HuH-7.5 (cell line): Measurements from ENCODE around the gene DDX17.
A peak's percentile ranks its signal among the peaks of the same experiment; 100 is the strongest.

Experiments
- DNase-seq: peaks from one replicate; pipeline ENCODE4 v3.0.0; 2011; ENCODE audit warnings: low spot score

The DDX17 gene

DNA sequence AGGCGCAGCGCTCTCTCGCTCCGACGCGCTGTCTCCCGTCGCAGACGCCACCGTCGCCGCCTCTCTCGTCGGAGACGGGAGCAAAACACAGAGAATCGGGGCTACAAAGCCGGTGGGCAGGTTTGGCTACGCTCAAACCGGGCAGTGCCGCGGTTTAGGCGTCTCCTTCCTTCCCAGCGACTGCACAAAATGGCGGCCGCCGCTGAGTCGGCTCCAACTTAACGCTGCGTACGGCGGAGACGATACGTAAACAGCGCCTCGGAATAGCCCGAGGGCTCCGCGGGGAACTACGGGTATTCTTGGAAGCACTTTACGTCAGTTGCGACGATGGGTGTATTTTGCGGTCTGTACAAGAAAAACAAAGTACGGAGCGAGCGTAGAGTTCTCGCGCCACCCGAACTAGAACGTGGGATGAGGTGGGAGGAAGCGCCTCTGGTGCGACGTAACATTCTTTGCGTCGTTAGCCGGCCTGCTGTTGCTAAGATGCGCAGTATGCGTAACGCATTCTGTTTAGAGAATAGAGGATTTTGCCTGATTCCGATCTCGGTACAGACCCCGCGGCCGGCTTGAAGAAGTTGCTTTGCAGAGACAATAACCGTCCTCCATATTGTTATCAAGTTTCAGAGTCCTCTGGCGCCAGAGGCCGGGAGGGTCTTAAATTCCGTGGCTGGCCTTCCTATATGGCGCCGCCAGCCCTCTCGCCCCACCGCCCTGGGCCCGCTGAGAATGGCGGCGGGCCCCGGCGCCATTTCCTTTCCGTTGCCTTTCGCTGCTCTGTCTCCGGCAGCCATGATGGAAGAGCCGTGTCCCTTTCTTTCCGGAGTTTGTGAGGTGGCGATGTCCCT, at the start of gene DDX17:
Gene DDX17 (minus strand): TSS at position 194 of the 845 bp plus-strand sequence.
- DNase-seq, result peak; percentile 88

DNA sequence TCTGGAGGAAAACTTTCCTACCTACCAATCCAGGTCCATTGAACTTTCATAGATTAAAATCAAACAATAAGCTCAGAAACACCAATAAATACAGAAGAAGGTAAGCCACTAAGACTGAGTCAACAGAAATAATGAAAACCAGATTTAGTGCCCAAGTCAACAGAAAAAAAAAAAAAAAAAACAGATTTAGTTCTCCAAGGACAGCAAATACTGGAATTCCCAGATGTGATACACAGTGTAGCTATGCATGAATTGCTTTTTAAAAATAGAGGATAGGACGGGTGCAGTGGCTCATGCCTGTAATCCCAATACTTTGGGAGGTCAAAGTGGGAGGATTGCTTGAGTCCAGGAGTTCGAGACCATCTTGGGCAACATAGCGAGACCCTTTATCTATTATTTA, 48.2 kb upstream of the DDX17 start:
- no peak for DNase-seq

DNA sequence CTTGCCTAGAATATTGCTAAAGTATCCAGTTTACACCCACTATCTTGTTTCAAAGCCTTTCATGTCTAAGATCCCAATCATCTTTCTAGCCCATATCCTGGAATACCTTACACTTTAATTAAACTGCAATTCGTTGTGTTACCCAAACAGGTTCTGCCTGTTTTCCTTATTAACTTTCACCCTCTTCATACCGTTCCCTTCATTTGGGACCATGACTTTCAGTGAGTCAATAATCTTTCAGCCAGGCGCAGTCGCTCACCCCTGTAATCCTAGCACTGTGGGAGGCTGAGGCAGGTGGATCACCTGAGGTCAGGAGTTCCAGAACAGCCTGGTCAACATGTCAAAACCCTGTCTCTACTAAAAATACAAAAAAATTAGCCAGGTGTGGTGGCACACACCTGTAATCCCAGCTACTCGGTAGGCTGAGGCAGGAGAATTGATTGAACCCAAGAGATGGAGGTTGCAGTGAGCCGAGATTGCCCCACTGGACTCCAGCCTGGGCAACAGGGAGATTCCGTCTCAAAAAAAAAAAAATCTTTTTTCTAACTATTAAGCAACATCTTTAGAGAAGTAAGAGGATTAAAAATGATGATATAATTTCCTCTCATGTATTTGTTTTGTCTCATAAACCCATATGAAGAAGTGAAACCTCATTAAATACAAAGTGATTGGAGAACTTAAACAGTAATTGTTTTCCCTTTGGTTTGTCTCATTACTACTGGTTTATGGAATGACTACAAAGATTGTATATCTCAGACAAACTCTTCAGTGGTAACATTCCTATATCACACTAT, 43.2 kb upstream of the DDX17 start:
- no peak for DNase-seq

DNA sequence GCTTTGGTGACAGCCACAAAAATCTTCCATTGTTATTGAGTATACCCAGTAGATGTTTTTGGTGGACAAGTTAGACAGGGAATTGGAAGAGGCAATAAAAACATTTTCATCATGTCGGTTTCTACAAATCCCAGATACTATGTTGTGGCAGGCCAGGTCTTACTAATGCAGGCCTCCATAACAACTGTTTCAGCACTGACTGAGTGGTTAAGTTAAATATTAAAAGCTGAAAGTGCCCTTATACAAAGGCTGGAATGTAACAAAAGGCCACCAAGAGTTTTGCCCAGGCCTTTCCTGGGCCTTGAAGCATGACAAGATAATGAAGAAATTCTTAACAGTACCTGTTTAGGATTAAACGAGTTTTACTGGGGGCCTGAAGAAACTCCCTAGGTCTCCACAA, 34.6 kb upstream of the DDX17 start:
- DNase-seq, result no peak

DNA sequence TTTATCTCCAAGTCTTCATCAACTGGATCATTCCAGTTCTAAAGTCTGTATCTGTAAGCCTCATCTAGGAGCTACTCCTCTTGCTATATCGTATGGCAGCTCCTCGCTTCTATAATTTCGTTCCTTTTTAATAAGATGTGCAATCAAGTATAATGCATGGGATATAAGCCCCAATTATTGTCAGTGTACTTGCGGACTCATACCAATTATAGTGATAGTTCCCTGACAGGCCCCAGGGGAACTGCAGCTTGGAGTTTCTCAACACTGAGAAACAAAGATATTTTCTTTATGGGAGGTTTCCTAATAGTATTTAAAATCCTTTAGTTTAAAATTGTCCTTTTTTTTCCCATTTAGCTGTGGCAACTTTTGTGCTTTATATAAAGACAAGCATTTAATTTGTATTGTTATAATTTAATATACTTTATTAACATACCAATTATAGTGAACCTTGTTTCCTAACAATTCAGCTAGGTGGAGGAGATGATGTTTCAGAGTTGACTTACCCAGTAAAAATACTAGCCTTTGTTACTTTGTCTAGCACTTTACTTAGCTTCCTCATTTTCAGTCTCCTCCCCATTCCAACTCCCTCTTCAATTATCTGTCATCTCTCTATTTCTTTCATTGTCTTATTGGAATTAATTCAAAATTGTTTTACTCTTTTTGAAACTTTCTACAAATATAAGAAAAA, 25.3 kb upstream of the DDX17 start:
- DNase-seq, result no peak

DNA sequence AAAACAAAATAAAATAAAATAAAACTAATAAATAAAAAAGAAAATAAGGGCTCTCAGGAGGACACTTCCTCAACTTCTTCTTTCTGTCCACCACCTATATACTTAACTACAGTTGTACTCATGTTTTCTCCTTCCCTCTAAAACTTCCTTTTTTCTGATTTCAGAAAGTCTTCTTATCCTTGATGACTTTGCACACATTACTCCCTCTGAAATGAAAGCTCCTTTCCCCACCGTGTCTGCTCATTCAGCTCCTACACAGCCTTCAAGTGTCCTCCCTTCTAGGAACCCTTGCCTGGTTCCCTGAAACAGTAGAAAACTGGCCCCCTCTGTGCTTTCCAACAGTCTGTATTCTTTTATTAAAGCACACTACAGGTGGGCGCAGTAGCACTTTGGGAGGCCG, 18.3 kb upstream of the DDX17 start:
- no peak for DNase-seq

DNA sequence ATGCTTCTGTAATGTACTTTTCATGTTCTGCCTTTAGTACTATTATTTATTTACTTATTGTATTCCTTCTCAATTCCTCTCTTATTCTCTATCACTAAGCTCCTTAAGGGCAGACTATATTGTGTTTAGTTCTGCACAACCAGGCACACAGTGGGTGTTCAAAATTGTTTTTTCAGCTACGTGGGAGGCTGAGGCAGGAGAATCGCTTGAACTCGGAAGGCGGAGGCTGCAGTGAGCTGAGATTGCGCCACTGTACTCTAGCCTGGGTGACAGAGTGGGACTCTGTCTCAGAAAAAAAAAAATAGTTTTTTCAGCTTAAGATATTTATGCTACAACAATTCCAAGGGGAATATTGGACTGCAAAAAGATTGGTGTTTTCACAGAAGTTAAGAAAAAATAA, 17.4 kb upstream of the DDX17 start:
- DNase-seq, result no peak

DNA sequence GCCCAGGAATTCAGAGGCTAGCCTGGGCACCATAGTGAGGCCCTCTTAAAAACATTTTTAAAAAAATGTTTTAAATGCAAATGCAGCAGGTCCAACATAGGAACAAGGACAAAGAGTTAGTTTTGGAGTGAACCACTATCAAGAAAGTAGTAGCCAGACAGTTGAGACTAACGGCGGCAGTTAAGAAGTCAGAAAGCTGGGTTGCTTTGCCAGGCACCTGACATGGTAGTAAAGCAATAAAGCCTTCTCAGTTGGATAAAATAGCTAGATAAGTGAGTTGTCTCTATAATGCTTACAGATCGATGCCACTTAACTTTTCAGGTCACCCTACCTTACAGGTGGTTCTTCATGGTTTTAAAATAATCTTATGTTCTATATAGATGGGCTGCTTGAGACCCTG, 16.9 kb upstream of the DDX17 start:
- DNase-seq, result no peak

DNA sequence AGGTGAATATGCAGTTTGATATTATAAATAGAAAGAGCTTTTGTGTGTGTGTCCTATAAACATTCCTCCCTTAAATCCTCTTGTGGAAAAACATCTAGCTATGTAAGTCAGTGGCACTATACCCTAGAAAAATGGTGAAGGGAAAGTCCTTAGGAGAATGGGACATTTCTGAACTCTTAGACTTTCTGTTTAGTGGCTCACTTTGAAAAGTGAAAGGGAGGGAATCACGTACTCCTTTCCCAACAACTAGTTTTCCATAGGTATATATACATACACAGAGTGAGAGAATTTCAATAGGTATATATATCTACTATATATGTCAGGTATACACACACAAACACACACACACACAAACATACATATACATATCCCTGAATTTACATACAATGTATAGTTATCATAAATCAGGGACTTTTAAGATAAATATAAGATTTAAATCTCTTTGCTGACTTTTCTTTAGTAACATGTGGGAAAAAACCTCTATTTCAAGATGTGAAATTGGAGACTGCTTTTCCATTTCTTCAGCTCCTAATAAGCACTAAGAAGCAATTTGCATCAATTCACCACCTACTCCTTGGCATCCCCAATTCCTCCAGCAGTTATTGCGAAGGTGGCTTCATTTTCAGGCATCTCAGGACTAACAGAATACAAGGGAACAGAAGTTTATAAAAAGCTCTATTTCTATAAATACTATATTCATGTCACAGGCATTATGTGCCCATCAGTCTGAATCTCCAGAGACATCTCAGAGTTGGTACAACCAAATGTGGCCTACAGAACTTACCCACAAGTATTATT, 13.5 kb upstream of the DDX17 start:
- DNase-seq, result no peak

DNA sequence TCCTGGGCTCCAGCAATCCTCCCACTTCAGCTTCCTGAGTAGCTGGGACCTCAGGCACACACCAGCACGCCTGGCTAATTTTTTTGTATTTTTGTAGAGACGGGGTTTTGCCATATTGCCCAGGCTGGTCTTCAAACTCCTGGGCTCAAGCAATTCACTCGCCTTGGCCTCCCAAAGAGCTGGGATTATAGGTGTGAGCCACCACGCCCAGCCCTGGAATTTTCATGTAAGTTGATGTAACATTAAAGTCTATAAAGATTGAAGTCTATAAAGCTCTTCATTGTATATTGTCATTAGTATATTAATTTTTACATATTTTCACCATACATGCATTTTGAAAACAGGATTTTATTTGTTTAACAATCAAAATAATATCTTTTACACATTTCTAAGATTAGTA, 12.5 kb upstream of the DDX17 start:
- DNase-seq, result no peak

DNA sequence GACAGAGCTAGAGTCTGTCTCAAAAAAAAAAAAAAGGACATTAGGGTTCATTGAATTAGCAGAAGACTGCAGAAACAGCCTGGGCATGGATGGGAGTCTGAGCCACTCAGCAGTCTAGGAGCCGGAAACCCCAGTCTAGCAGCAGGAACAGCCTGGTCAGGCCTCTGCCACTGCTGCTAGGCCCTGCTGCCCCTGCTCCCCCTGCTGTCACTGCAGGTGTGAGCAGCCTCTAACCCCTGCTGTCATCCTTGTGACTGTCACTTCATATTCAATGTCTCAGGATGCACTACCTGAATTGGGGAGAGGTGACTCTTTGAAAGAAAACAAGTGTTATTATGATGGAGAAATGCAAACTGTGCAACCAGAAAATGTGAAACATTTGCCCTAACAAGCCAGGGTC, 7.0 kb upstream of the DDX17 start:
- peak; percentile 38 for DNase-seq

DNA sequence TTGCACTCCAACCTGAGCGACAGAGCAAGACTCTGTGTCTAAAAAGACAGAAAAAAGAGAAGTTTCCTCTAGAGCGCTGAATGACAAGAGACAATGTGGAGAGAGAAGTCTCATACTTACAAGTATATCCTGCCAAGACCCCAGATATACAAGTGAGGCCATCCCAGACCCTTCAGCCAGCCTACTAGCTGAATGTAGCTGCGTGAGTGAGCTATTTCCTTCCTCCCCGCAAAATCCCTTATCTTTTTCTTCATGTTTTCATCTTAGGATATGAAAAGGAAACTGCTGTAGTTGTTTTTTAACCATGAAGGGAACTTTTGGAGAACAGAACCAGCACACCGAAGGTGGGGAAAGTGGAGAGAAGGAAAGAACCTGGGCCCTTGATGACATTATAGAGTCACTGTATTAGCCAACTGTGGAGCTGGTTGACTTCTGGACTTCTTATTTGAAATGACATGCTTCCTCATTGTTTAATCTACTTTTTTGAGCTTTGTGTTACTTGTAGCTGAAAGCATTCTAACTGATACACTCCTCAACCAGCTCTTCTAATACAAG, 4.4 kb upstream of the DDX17 start:
- no peak for DNase-seq

DNA sequence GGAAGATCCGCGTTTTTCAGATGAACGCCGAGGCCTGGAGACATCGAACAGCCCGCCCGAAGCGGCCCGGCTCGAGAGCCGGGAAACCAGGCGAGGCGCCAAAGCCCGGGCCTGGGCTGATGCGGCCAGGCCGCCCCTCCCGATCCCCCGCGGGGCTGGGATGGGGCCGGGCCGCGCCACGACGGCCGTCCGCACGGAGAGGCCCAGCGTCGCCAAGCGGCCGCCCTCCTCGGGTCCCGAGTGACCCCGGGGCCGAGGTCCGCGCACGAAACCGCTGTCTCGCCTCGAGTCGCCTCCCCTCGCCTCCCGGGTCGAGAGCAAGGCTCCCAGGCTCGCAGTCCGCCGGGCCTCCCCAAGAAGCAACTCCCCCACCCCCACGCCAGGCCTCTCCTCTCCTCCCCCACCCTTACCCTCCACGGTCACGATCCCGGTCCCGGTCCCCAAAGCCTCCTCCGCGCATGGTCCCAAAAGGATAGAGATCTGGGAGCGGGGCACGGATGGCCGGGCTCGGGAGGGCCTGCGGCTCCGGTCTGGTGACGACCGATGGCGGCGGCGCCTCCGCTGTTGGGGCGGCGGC, 482 bp downstream of the DDX17 start:
- DNase-seq, result peak; percentile 46

DNA sequence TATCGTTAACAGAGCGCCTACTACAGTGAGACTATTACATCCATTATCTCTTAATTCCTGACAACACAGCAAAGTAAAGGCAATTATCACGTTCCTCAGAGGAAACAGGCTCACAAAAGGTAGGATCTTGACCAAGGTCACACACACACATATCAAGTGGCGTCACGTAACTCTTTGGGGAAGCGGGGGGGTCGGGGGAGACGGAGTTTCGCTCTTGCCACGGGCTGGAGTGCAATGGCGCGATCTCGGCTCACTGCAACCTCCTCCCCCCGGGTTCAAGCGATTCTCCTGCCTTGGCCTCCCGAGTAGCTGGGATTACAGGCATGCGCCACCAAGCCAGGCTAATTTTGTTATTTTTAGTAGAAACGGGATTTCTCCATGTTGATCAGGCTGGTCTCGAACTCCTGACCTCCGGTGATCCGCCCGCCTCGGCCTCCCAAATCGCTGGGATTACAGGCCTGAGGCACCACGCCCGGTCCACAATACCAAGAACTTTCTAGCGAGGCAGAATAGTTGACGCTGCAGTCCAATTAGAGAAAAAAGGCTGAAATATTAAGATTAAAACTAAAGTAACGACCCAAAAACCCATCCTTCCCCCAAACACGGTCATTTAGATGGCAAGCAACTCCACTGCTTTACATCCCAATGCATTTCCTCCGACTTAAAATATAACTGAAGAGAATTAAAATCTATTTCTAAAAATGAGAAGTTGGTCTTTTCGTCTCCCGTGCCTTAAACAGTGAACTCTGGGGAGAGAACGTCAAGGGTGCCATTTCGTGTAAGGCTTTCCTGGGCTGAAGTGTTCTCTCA, 1.2 kb downstream of the DDX17 start:
- no peak for DNase-seq

DNA sequence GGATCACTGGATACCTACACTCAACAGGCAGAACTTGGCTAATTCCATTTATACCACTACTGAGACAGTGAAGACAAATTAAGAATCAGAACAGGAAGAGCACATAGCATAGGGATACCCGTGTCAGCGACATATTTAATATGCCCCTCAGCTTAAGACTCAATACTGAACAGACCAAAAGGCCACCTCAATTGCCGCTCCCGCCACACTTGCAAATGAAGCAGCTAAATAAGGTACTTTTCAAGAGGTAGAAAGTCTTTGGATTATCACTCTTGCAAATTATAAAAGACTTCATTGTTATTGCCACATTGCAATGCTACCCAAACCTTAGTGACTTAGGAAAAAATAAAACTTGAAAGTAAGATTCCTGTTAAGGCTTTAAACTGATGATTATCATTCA, 3.1 kb downstream of the DDX17 start:
- no peak for DNase-seq

DNA sequence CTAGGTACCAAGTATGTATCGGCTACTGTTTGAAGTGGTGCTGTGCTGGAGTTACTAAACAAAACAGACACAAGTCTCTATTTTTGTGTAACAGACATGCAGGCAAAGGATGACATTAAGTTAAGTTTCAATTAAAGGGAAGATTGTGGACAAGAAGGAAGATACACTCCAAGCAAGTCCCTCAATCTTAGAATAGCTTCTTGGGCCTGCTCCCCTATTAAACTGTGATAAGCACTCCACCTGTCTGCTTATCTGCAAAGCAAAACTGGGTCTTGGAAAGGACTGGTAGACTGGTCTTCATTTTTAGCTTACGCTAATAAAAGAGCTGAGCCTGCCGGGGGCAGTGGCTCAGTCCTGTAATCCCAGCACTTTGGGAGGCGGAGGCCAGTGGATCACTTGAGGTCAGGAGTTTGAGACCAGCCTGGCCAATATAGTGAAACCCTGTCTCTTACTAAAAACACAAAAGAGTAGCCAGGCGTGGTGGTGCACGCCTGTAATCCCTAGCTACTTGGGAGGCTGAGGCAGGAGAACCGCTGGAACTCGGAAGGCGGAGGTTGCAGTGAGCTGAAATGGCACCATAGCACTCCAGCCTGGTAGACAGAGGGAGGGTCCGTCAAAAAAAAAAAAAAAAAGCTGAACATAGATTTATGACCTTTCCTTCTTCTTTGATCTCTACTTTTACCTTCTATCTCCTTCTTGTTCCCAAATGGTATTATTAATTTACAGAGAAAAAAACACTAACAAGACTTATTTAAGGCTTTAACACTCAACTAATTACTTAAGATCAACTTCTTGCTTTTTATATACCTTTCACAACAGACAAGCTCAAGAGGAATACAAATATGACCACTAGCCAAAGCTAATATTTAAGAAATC, 4.1 kb downstream of the DDX17 start:
- DNase-seq, result no peak

DNA sequence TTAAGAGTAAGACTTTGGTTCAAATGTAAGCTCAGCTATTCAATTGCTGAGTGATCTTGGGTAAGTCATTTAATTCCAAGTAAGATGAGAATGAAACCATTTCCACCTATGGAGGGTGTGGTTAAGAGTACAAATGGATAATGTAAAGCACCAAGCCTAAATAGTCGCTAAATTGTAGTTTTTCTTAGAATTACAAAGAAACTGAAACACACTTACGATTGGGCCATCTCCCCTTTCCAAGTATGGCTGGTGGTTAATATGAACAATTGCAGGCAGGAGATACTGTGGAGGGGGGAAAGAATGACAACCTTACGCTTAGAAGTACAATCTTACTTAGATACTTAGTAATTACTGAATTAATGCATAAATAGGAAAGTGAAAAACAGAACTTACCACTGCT, 8.2 kb downstream of the DDX17 start:
- DNase-seq, result no peak

DNA sequence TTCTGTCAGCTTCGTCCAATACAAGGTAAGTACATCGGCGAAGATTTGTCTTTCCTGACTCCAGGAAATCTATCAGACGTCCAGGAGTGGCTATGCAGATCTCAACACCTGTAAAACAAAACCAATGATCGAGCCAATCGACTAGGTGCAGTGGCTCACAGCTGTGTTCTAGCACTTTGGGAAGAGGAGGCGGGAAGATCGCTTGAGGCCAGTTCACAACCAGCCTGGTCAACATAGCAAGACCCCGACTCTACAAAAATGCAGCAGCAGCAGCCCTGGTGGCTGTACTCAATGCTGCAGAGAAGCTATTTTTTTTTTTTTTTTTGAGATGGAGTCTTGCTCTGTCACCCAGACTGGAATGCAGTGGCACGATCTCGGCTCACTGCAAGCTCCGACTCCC, 11.2 kb downstream of the DDX17 start:
- no peak for DNase-seq

DNA sequence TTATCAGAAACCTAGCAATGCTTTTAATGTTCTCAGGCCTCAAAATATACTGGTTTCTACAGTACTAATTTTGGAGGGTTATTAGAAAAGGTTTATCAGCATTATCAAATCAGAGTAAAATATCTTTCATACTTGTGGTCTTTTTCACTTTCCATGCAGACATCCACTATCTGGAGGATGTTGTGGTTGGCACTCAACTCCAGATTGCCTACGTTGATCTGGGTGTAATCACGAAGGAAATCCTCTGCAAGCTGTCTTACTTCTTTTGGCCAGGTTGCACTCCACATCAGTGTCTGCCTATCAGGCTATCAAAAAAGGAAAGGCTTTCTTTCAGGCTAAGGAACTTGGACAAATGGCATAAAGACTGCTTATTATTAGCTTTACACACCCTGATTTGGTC, 11.6 kb downstream of the DDX17 start:
- no peak for DNase-seq
